ENCODE data around the gene OTX2.

GRCh38 chr14:56814519-56814959 lies 4.3 kb upstream of the OTX2 start:
- TF ChIP-seq CTCF (conservative IDR thresholded peaks at IDR 0.05; ENCODE audit: low read length) (no peak), EZH2phosphoT487 (IDR thresholded peaks at IDR 0.05; ENCODE audit: borderline replicate concordance) (no peak)

Measured in Loucy (cell line).